ENCODE results near the gene FAM170A.
A peak's percentile ranks its signal among the peaks of the same experiment; 100 is the strongest.

FAM170A gene, protein sequence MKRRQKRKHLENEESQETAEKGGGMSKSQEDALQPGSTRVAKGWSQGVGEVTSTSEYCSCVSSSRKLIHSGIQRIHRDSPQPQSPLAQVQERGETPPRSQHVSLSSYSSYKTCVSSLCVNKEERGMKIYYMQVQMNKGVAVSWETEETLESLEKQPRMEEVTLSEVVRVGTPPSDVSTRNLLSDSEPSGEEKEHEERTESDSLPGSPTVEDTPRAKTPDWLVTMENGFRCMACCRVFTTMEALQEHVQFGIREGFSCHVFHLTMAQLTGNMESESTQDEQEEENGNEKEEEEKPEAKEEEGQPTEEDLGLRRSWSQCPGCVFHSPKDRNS

DNA sequence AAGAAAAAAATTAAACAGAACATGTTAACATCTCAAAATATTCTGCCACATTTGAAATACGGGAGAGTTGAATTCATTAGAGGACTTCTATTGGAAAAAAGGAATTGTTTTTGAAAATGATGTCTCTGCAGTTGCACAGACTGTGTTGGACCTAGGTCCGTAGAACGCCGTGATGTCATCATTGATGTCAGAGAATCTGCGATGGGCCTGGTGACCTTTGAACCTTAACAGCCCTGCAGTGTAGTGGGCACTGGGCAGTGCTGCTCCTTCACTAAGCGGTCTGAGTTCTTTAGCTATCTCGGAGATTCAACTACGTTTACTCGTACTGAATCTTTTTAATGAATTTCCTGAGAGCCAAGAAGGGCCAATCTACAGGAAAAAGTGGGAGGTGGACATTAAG is at the start of gene FAM170A:
FAM170A (plus strand) TSS at position 220 of the 400 bp plus-strand sequence. CDS start 211 bp downstream, outside the sequence.
- no peak for DNase-seq

DNA sequence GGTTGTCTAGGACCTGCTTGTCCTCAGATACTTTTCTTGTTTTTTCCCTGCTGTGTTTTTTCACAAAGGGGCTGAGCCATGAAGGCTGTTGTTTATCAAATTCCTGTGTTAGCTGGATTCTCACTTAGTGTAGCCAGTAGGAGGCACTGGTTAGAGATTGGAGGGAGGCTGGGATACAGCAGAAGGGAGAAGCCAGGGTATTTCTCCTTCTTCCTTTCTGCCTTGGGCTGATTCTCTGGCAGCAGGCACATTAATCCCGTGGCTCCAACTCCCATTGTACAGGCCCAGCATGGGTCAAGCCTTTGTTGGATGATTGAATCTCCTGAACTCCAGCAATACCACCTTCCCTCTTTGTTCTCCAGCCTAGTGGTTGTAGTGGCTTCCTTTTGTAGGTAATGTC is 46.4 kb upstream of the FAM170A start:
- DNase-seq = no peak

DNA sequence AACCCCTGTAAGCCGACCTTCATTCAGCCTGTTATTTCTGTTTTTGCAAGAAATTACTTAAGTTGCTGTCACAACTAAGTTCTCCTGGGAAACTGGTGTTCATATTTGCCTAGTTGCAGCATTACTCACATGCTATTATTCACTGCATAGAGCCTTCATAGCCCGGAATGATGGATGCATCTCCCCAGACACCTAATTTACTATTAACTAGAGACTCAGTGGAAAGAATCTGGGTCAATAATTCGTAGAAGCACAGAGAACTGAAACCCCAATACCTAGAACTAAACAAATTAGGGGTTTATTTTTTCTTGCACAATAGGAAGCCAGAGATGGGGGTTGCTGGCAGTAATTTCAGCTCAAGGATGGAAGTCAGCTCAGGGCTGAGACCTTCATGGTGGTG is 45.7 kb upstream of the FAM170A start:
- DNase-seq = no peak

DNA sequence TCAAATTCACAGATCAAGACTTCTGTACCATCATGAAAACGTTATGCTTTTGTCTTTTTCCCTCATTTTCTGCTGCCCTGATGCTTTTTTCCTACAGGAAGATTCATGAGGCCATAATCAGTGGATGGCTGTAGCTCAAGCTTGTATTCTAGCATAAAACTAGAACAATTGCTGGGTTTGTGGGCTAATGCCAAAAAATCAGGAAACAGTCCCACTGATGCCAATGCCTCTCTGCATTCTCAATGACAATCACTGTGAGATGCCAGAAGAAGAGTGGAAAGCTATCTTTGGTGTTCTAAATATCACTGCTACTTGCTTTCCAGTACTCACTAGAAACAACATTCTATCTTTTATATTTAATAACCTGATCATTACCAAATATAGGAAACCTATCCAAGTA is 33.3 kb upstream of the FAM170A start:
- no peak for DNase-seq

DNA sequence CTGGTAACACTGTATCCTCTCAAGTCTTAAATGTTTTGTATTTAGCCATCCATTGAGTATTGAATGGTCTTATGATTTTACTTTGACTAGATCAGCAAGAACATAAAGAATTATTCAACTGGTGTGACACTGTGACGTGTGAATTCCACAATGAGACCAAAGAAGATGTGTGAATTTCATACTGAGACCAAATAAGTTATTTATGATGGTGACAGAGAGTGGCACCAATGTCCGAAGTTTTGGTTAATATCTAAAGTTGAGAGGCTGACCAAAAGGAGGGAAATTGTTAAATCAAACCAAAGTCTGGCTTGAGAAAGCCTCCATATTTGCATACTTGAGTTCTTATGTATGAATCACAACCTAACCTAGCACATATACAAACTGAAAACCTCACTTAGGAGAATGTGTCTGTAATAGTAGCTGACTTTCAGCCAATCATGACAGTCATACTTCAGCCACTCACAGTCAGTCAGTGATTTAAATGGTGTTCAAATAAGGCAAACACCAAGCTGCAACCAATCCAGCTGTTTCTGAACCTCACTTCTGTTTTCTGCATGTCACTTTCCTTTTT is 31.5 kb upstream of the FAM170A start:
- no peak for DNase-seq

DNA sequence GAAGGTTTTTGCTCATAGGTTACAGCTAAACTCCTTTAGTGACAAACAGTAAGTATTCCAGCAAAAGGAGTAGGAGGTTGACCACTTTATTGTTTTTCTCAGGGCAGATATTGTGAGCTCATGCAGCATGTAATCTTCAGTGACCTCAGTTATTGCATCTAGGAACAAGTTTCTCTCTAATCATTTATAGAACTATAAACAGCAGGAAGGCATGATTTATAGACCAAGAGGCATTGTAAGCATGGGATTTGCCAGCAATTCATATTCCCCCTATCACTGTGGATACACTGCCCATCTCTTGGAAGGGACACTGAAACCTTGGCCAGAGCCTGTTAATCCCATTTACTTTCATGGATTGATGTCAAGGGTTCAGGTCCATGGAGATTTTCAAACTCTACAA is 15.4 kb upstream of the FAM170A start:
- DNase-seq = no peak

DNA sequence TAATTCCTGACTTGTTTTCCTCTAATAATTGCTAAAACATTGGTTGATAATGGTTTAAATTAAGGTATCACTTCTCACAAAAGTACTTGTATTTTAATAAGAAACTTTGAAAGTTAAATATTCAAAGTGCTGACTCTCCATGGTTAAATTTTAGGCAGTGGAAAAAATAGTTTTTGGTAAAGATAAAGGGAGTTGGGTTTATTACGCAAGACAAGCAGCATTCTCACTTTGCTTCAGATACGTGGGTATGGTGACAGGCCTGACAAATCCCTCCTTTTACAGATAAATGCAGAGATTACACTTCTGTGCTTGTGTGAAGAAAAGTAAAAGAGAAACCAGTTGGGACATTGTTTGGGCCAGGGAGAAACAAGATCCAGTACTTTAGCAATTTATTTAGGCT is 14.5 kb upstream of the FAM170A start:
- no peak for DNase-seq

DNA sequence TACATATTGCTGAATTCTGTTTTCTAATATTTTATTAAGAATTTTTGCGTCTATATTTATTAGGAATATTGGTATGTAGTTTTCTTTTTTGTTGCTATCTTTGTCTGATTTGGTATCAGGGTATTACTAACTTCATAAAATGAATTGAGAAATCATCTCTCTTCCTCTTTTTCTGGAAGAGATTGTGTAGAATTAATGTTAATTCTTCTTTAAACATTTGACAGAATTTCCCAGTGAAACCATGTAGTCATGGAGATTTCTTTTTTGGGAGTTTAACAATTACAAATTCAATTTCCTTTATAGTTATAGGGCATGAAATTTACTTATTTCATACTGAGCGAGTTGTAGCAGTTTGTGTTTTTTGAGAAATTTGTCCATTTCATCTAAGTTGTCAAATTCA is 3.3 kb upstream of the FAM170A start:
- peak; percentile 7 for DNase-seq

DNA sequence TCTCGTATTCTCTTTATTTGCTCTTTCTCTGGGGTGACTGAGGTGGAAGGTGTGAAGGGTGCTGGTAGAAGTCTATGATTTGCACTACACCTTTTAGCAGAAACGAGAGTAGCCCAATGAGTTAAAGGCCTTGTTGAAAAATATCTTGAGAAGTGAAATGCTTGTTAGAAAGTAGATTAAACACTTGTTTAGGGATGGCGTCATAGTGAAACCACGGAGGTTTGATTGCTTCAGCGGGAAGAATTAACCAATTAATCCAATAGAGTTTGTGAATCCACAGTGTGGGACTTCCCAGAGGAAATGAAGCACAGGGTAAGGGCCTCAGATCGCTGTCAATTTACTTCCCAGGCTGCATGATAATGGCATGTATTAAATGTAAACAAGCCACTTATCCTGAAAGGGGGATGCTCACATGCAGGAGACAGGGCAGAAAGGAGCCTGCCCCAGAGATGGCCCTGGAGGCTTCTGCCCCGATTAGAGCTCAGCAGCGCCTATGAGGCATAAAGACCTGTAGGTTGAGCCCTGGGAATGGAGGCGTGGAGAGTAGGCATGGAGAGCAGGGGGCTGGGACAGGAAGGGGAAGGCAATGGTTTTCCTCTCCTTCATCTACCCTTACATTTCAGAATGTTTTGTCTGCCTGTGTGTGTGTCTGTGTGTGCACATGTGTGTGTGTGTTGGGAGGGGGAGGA is 1.5 kb downstream of the FAM170A start:
- DNase-seq = peak; percentile 11

DNA sequence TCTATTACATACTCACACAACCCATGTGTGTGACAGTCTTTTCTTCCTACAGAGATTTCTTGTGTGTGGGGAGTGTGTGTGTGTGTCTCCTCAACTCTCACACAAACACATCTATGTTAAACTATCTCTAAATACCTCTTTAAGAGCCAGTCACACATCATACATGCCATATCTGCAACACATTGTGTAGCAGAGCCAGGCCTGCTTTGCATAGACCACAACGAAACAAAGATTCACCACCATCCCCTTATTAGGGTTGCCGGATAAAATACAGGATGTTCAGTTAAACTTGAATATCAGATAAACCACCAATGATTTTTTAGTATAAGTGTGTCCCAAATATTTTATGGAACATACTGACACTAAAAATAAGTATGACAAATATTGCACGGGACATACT is 2.3 kb downstream of the FAM170A start:
- no peak for DNase-seq

DNA sequence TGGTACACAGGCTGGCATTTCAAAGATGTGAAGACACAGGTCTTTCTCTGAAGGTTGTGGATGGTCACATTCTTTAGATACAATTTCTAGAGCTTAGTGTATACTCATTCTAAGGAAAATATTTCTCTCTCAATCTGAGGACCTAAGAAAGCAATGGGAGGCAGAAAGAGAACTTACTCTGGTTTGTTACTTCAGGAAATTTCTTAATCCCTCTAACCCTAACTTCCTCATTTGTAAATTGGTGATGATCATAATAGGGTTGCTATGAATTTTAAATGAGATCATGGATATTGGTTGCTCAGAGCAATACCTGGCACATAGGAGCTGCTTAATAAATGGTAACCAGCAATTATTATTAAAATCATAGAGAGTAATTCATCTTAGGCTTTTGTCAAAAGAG is 22.1 kb downstream of the FAM170A start:
- DNase-seq = peak; percentile 46

DNA sequence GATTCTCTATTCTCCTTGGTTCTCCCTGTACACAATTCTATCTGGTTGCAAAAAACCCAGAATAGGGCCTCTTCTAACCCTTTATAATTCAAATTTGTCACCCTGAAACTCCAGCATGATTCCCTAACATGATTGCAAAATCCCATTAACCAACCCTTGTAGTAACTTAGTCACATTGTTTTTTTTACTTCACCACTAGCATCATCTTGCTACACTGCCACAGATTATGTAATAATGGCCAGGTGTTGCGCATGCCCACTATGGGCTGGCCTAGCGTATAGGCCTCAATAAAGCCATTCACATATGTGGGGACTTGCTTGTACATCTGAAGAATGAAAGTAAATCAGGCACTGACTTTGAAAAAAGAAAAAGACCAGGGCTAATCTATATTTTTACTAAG is 25.7 kb downstream of the FAM170A start:
- peak; percentile 82 for DNase-seq

DNA sequence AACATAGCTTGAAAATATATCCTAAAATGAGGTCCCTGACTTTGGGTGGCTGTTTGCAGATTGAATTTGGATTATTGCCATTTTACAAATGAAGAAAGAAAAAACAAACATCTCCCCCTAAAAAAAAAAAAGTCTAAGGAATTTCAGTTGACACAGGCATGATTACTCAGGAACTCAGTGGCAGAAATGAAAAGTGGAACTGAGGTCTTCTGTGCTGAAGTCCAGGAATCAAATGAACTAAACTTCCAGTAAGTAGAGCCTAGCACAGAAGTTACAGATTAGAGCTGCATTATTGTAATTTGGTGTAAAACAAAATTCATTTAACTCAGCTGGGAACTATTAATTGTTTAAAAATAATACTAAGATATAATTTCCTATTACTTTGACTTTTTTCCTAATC is 26.7 kb downstream of the FAM170A start:
- peak; percentile 28 for DNase-seq

DNA sequence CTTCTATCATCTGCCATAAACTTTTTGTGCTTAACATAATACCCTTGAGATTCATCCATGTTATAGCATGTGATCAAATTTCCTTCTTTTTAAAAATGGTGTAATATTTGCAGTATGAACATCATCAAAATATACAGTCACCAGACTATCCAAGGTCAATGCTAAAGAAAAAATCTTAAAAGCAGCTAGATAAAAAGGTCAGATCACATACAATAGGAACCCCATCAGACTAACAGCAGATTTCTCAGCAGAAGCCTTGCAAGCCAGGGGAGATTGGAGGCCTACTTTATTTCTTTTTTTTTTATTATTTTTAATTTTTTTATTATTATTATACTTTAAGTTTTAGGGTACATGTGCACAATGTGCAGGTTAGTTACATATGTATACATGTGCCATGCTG is 37.2 kb downstream of the FAM170A start:
- DNase-seq = no peak

DNA sequence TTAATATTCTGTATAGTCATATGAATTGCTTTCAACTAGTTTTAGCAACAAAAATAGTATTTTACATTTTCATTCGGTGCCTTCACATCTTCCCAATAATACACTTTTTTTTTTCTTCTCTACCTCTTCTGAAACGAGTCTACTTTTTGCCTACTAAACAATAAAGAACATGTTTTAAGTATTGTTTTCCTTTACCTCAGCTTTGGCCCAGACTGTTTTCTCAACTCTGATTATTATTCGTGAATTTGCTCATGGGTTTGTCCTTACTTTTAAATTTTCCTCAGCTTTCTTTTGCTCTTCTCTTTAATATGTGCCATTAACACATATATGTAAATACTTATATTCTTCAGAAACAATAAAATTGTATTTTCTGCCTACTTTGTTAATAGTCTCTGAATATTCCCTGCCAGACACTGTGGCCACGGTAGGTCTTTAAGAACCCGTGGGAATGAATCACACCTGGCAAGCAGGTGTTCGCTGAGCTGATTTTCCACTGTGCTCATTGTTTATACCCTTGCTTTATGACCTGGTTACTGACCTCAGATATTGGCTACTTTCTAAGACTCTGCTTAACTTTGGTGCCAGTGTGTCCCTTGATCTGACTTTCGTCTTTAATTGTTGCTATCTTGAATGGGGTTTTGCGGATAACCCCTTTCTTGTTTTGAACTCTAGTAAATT is 49.1 kb downstream of the FAM170A start:
- no peak for DNase-seq

DNA sequence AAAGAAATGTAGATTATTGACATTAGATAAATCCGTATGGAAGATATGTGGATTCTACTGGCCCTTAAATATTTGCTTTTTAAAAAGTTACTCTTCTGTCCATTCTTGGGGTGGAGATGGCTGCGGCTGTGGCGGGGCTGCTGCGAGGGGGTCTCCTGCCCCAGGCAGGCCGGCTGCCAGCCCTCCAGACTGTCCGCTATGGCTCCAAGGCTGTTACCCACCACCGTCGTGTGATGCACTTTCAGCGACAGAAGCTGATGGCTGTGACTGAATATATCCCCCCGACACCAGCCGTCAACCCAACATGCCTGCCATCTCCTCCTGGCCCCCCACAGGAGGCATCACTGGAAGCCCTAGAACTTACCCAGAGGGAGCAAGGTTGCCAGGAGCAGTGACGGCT is 50.7 kb downstream of the FAM170A start:
- no peak for DNase-seq

DNA sequence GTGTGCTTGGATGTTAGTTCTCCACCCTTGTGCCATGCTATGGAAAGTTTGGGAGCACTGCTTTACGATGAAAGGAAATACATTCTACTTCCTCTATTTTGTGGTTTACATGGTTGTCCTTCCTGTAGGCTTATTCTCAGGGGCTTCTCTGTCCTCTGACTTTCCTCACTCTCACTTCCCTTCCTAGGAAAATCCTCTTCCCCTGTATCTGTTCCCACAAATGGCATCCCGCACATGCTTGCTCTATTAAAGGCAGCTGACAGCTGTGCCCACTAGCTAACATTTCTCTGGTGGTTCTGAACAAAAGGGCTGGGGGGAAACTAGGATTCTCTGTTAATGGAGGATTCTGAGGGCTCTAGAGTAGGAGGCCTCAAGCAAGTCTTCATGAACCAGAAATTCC is 52.4 kb downstream of the FAM170A start:
- DNase-seq = peak; percentile 35

DNA sequence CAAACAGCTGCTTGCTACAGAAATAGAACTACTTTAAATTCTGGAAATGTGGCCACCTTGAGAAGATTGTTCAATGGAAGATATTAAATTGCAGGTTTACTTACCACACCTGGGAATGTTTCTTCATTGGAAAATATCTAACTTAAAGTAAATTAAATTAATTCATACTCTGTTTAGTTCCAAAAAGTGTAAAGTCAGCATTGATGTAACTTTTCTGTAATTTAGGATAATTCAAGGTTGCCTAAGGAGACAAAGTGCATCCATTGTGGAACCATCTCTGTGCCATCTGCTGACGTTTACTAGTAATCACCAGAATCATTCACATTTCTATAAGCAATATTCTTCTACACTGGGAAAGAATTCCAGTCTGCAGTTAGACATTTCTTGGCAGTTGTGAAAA is 53.0 kb downstream of the FAM170A start:
- no peak for DNase-seq
